ENCODE data around the gene CD8B. TPM values are rescaled to one million over a fixed set of nuclear protein-coding genes. Genes with fewer than 3 reads are reported as not detected.

Gene CD8B
- total and polyA plus RNA-seq, 2 experiments from 2014 or later = 0.31 to 0.63 TPM

DNA sequence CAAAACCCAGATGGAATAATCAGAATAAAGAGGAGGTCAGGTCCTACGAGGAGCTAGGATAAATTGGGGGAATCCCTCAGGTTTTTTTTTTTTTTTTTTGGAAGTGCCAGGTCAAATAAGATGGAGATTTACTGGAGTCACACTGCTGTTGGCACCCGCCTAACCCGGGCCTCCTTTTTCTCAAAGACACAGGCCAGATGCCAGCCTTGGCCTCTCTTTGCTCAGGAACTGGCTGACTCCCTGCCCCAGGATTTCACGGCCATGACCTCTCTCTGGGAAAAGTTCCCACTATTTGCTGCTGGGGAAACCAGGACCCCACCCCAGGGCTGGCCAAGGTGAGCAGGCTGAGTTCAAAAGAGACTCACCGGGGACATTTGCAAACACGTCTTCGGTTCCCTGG, 73.5 kb downstream of the CD8B start (continued):
- TF ChIP-seq EZH2 (IDR thresholded peaks at IDR 0.05; ENCODE audit: low read depth, unreplicated experiment) (no peak), CREB1 (CRISPR knock-in tag; IDR thresholded peaks at IDR 0.05; ENCODE audit: low read depth) (no peak)
- TF ChIP-seq, protein P1, sequence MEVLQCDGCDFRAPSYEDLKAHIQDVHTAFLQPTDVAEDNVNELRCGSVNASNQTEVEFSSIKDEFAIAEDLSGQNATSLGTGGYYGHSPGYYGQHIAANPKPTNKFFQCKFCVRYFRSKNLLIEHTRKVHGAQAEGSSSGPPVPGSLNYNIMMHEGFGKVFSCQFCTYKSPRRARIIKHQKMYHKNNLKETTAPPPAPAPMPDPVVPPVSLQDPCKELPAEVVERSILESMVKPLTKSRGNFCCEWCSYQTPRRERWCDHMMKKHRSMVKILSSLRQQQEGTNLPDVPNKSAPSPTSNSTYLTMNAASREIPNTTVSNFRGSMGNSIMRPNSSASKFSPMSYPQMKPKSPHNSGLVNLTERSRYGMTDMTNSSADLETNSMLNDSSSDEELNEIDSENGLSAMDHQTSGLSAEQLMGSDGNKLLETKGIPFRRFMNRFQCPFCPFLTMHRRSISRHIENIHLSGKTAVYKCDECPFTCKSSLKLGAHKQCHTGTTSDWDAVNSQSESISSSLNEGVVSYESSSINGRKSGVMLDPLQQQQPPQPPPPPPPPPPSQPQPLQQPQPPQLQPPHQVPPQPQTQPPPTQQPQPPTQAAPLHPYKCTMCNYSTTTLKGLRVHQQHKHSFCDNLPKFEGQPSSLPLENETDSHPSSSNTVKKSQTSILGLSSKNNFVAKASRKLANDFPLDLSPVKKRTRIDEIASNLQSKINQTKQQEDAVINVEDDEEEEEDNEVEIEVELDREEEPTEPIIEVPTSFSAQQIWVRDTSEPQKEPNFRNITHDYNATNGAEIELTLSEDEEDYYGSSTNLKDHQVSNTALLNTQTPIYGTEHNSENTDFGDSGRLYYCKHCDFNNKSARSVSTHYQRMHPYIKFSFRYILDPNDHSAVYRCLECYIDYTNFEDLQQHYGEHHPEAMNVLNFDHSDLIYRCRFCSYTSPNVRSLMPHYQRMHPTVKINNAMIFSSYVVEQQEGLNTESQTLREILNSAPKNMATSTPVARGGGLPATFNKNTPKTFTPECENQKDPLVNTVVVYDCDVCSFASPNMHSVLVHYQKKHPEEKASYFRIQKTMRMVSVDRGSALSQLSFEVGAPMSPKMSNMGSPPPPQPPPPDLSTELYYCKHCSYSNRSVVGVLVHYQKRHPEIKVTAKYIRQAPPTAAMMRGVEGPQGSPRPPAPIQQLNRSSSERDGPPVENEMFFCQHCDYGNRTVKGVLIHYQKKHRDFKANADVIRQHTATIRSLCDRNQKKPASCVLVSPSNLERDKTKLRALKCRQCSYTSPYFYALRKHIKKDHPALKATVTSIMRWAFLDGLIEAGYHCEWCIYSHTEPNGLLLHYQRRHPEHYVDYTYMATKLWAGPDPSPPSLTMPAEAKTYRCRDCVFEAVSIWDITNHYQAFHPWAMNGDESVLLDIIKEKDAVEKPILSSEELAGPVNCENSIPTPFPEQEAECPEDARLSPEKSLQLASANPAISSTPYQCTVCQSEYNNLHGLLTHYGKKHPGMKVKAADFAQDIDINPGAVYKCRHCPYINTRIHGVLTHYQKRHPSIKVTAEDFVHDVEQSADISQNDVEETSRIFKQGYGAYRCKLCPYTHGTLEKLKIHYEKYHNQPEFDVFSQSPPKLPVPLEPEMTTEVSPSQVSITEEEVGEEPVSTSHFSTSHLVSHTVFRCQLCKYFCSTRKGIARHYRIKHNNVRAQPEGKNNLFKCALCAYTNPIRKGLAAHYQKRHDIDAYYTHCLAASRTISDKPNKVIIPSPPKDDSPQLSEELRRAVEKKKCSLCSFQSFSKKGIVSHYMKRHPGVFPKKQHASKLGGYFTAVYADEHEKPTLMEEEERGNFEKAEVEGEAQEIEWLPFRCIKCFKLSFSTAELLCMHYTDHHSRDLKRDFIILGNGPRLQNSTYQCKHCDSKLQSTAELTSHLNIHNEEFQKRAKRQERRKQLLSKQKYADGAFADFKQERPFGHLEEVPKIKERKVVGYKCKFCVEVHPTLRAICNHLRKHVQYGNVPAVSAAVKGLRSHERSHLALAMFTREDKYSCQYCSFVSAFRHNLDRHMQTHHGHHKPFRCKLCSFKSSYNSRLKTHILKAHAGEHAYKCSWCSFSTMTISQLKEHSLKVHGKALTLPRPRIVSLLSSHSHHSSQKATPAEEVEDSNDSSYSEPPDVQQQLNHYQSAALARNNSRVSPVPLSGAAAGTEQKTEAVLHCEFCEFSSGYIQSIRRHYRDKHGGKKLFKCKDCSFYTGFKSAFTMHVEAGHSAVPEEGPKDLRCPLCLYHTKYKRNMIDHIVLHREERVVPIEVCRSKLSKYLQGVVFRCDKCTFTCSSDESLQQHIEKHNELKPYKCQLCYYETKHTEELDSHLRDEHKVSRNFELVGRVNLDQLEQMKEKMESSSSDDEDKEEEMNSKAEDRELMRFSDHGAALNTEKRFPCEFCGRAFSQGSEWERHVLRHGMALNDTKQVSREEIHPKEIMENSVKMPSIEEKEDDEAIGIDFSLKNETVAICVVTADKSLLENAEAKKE (CRISPR knock-in tag; IDR thresholded peaks at IDR 0.05) = no peak

DNA sequence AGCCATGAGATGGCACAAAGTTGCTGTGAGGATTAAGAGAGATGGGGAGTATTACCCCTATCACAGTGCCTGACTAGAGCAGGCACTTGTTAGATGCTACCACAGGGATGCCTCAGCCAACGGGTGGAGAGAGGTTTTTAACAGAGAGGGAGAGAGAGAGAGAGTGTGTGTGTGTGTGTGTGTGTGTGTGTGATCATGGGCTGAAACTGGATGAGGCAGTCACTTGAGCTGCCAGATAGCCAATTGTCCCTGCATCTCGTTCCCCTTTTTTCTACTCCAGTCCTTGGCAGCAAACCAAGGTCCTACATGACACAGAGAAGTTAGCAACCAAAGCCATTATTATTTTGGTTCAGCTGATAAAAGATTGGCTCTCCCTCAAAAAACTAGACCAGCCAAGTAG, 74.0 kb downstream of the CD8B start:
- DNase-seq (ENCODE audit: low spot score) (no peak), ATAC-seq (no peak)
- peaks cover 11% of the 10 kb centered on the region; the same call in 2 of the 3 replicates for H3K9me3 Mint-ChIP-seq
- H3F3A ChIP-seq (replicated peaks; ENCODE audit: low read depth) = no peaks in the 10 kb centered on the region
- H4K20me1 ChIP-seq (replicated peaks; ENCODE audit: insufficient read depth) = no peaks in the 10 kb centered on the region
- no peak overlapping the region for H3K27ac Mint-ChIP-seq
- TF ChIP-seq POLR2AphosphoS5 (IDR thresholded peaks at IDR 0.05; ENCODE audit: low read depth) (no peak), JUNB (IDR thresholded peaks at IDR 0.05; ENCODE audit: unreplicated experiment) (no peak), STAT1 (IDR thresholded peaks at IDR 0.05; ENCODE audit: unreplicated experiment) (no peak), ZNF331 (CRISPR knock-in tag; IDR thresholded peaks at IDR 0.05; ENCODE audit: low read depth) (no peak)
- TF ChIP-seq, protein P2, sequence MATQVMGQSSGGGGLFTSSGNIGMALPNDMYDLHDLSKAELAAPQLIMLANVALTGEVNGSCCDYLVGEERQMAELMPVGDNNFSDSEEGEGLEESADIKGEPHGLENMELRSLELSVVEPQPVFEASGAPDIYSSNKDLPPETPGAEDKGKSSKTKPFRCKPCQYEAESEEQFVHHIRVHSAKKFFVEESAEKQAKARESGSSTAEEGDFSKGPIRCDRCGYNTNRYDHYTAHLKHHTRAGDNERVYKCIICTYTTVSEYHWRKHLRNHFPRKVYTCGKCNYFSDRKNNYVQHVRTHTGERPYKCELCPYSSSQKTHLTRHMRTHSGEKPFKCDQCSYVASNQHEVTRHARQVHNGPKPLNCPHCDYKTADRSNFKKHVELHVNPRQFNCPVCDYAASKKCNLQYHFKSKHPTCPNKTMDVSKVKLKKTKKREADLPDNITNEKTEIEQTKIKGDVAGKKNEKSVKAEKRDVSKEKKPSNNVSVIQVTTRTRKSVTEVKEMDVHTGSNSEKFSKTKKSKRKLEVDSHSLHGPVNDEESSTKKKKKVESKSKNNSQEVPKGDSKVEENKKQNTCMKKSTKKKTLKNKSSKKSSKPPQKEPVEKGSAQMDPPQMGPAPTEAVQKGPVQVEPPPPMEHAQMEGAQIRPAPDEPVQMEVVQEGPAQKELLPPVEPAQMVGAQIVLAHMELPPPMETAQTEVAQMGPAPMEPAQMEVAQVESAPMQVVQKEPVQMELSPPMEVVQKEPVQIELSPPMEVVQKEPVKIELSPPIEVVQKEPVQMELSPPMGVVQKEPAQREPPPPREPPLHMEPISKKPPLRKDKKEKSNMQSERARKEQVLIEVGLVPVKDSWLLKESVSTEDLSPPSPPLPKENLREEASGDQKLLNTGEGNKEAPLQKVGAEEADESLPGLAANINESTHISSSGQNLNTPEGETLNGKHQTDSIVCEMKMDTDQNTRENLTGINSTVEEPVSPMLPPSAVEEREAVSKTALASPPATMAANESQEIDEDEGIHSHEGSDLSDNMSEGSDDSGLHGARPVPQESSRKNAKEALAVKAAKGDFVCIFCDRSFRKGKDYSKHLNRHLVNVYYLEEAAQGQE (IDR thresholded peaks at IDR 0.05; ENCODE audit: unreplicated experiment) = no peak
- TF ChIP-seq, protein P3, sequence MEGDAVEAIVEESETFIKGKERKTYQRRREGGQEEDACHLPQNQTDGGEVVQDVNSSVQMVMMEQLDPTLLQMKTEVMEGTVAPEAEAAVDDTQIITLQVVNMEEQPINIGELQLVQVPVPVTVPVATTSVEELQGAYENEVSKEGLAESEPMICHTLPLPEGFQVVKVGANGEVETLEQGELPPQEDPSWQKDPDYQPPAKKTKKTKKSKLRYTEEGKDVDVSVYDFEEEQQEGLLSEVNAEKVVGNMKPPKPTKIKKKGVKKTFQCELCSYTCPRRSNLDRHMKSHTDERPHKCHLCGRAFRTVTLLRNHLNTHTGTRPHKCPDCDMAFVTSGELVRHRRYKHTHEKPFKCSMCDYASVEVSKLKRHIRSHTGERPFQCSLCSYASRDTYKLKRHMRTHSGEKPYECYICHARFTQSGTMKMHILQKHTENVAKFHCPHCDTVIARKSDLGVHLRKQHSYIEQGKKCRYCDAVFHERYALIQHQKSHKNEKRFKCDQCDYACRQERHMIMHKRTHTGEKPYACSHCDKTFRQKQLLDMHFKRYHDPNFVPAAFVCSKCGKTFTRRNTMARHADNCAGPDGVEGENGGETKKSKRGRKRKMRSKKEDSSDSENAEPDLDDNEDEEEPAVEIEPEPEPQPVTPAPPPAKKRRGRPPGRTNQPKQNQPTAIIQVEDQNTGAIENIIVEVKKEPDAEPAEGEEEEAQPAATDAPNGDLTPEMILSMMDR (conservative IDR thresholded peaks at IDR 0.05; ENCODE audit: low read depth in 2 of 2) = no peak
- H3K27me3 Mint-ChIP-seq (ENCODE audit: insufficient read depth, low read depth, poor library complexity) = peaks cover 52% of the 10 kb centered on the region
- peaks cover 16% of the 10 kb centered on the region for H3K4me1 Mint-ChIP-seq
- no peak overlapping the region for H2AFZ ChIP-seq
- no peaks in the 10 kb centered on the region for H3K79me2 ChIP-seq (replicated peaks; ENCODE audit: insufficient read depth)
- H3K4me1 ChIP-seq (ENCODE audit: insufficient read depth) = 0 out of 2 replicates have a peak, but pooled peaks cover 5% of the 10 kb centered on the region
- no peak overlapping the region for H3K27ac ChIP-seq (ENCODE audit: low read depth)
- H3K27me3 ChIP-seq (ENCODE audit: insufficient read depth) = peaks cover 61% of the 10 kb centered on the region
- no peaks in the 10 kb centered on the region for H3K9me2 ChIP-seq (ENCODE audit: insufficient read depth)
- no peaks in the 10 kb centered on the region for H3K36me3 ChIP-seq (ENCODE audit: insufficient read depth)
- H3K4me3 ChIP-seq = no peak overlapping the region
- H3K4me3 Mint-ChIP-seq = no peak overlapping the region
- H3K36me3 Mint-ChIP-seq (ENCODE audit: low read depth) = peaks cover 5% of the 10 kb centered on the region; the same call in 1 of the 3 replicates
- no peak overlapping the region for H3K4me2 ChIP-seq

Measured in GM23338 (cell line).